ENCODE results near the gene LCK.

DNA sequence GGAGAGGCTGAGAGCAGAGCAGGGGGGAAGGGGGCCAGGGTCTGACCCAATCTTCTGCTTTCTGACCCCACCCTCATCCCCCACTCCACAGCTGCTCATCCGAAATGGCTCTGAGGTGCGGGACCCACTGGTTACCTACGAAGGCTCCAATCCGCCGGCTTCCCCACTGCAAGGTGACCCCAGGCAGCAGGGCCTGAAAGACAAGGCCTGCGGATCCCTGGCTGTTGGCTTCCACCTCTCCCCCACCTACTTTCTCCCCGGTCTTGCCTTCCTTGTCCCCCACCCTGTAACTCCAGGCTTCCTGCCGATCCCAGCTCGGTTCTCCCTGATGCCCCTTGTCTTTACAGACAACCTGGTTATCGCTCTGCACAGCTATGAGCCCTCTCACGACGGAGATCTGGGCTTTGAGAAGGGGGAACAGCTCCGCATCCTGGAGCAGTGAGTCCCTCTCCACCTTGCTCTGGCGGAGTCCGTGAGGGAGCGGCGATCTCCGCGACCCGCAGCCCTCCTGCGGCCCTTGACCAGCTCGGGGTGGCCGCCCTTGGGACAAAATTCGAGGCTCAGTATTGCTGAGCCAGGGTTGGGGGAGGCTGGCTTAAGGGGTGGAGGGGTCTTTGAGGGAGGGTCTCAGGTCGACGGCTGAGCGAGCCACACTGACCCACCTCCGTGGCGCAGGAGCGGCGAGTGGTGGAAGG lies 23.7 kb downstream of the LCK start:
- TF ChIP-seq, protein P1, sequence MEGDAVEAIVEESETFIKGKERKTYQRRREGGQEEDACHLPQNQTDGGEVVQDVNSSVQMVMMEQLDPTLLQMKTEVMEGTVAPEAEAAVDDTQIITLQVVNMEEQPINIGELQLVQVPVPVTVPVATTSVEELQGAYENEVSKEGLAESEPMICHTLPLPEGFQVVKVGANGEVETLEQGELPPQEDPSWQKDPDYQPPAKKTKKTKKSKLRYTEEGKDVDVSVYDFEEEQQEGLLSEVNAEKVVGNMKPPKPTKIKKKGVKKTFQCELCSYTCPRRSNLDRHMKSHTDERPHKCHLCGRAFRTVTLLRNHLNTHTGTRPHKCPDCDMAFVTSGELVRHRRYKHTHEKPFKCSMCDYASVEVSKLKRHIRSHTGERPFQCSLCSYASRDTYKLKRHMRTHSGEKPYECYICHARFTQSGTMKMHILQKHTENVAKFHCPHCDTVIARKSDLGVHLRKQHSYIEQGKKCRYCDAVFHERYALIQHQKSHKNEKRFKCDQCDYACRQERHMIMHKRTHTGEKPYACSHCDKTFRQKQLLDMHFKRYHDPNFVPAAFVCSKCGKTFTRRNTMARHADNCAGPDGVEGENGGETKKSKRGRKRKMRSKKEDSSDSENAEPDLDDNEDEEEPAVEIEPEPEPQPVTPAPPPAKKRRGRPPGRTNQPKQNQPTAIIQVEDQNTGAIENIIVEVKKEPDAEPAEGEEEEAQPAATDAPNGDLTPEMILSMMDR (IDR thresholded peaks at IDR 0.05): no peak
- TF ChIP-seq EZH2 (IDR thresholded peaks at IDR 0.05; ENCODE audit: borderline replicate concordance, insufficient read depth, low read depth, low read length, poor library complexity, severe bottlenecking): no peak

All from B cell (primary cell).